Sigmoid colon (tissue), 4 donors: ENCODE data around the gene AKR1A1.

Experiments used
- CTCF ChIP-seq, 4 experiments: fragments of 450-650 bp in 3 of 4; fragments of 200-600 bp in 1 of 4; IDR thresholded peaks; one replicate each; pipeline ENCODE4 v1.5.1; 2016 to 2019; ENCODE audit warnings: antibody characterized with exemption in 4 of 4, mild to moderate bottlenecking in 3 of 4, moderate library complexity in 2 of 4
- EP300 ChIP-seq, 4 donors: sonication (generic); formaldehyde crosslinking; IDR thresholded peaks; one replicate each; pipeline ENCODE4 v1.6.1; 2017; ENCODE audit warnings: antibody characterized with exemption in 4 of 4
- POLR2A ChIP-seq, 2 donors: fragments of 450-650 bp; IDR thresholded peaks; one replicate each; pipeline ENCODE4 v1.6.1; 2016; ENCODE audit warnings: antibody characterized with exemption in 2 of 2, mild to moderate bottlenecking in 2 of 2, moderate library complexity in 2 of 2

DNA sequence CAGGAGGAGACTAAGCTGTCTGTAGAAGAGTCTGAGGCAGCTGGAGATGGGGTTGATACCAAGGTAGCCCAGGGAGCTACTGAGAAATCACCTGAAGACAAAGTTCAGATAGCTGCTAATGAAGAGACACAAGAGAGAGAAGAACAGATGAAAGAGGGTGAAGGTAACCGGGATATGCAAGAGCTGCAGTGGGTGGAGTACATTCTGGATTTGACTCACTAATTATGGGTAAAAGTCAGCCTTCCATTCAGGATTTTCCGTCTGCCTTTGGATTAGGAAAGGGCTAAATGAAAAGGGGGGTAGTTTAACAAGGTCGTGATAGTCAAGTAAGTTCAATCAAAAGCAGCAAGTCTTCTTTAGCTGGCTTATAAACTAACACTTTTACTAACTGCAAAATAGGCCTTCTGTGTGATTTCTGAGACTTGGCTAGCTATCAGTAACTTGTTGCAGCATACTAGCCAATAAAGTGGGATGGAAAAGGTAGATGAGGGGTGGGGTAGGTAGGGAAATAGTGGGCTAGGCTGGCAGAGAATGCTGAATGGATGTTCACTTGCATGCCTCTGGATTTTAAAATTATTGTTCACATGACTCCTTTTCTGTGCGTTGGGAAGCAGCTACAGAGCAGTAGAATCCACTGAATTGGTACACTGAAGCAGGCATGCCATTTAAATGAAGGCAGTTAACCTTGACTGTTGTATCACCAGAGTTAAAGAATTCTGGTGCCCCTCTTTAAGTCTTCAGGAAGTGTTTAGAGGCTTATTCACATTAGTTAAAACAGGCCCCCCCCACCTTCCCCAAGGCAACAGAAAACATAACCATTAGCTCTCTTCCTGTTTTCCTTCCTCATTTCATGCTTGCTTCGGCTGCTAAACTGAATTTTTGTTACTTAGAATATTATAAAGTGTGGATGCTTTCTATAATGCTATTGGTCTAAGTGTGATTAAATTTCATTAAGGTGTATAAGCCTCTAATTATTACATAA is 57.8 kb downstream of the AKR1A1 start:
- TF ChIP-seq CTCF (IDR thresholded peaks at IDR 0.05) = no peak
- TF ChIP-seq EP300 (IDR thresholded peaks at IDR 0.05) = no peak
- TF ChIP-seq POLR2A (IDR thresholded peaks at IDR 0.05) = no peak
